Stimulated activated memory B cell treated with anti-CD40 and anti-IgM and Interleukin-4, amounts not matched to agents 10 μg/mL and 1 μg/mL and 100 μg/mL, for 72 hours (primary cell): ENCODE data around the gene PPFIBP2.

Experiments used
- ATAC-seq: fragments of 150-1000 bp; cut with Tn5 transposase; 2 replicates; pipeline ENCODE4 v1.10.0; 2021
- H3K27ac Mint-ChIP-seq: one replicate; pipeline ENCODE4 v1.8.0; 2022; ENCODE audit warnings: mild to moderate bottlenecking, mixed read lengths
- H3K27me3 Mint-ChIP-seq: one replicate; pipeline ENCODE4 v1.8.0; 2022; ENCODE audit warnings: mixed read lengths
- H3K36me3 Mint-ChIP-seq: one replicate; pipeline ENCODE4 v1.8.0; 2022; ENCODE audit warnings: mixed read lengths
- H3K4me1 Mint-ChIP-seq: one replicate; pipeline ENCODE4 v1.8.0; 2022; ENCODE audit warnings: mixed read lengths
- H3K4me3 Mint-ChIP-seq: one replicate; pipeline ENCODE4 v1.8.0; 2022; ENCODE audit warnings: mild to moderate bottlenecking, moderate library complexity, mixed read lengths
- H3K9me3 Mint-ChIP-seq: one replicate; pipeline ENCODE4 v1.8.0; 2022; ENCODE audit warnings: mixed read lengths

PPFIBP2 gene

GRCh38 chr11:7490535-7490934, 23.3 kb upstream of the PPFIBP2 start:
- Mint-ChIP-seq H3K27me3 (no peaks in the 10 kb centered on the region), H3K4me1 (peaks cover 21% of the 10 kb centered on the region), H3K27ac (no peak overlapping the region), H3K36me3 (peaks cover 13% of the 10 kb centered on the region), H3K9me3 (no peaks in the 10 kb centered on the region), H3K4me3 (no peak overlapping the region)
- no peak for ATAC-seq

- no peak overlapping the region for H3K4me3 Mint-ChIP-seq
- no peak overlapping the region for H3K27ac Mint-ChIP-seq
- ATAC-seq: no peak
- H3K4me1 Mint-ChIP-seq: peaks cover 37% of the 10 kb centered on the region
- no peaks in the 10 kb centered on the region for H3K9me3 Mint-ChIP-seq
- H3K36me3 Mint-ChIP-seq: peaks cover 11% of the 10 kb centered on the region
- H3K27me3 Mint-ChIP-seq: no peaks in the 10 kb centered on the region
These were observed 21.5 kb upstream of the PPFIBP2 start for GRCh38 chr11:7492253-7492652.

- H3K4me1 Mint-ChIP-seq: peaks cover 51% of the 10 kb centered on the region
- H3K4me3 Mint-ChIP-seq: no peak overlapping the region
- peaks cover 11% of the 10 kb centered on the region for H3K36me3 Mint-ChIP-seq
- H3K27ac Mint-ChIP-seq: peak overlapping the region; percentile 92
- no peaks in the 10 kb centered on the region for H3K9me3 Mint-ChIP-seq
- no peaks in the 10 kb centered on the region for H3K27me3 Mint-ChIP-seq
- no peak for ATAC-seq
These were observed 20.1 kb upstream of the PPFIBP2 start for GRCh38 chr11:7493670-7494069.

GRCh38 chr11:7494086-7494745, 19.6 kb upstream of the PPFIBP2 start:
- Mint-ChIP-seq H3K27me3 (no peaks in the 10 kb centered on the region), H3K9me3 (no peaks in the 10 kb centered on the region), H3K4me1 (peaks cover 56% of the 10 kb centered on the region), H3K27ac (peak overlapping the region; percentile 92), H3K36me3 (peaks cover 8% of the 10 kb centered on the region), H3K4me3 (no peak overlapping the region)
- ATAC-seq: no peak

GRCh38 chr11:7495882-7496551, 17.8 kb upstream of the PPFIBP2 start:
- peaks cover 4% of the 10 kb centered on the region for H3K36me3 Mint-ChIP-seq
- peak overlapping the region; percentile 14 for H3K4me3 Mint-ChIP-seq
- peaks cover 62% of the 10 kb centered on the region for H3K4me1 Mint-ChIP-seq
- H3K9me3 Mint-ChIP-seq: no peaks in the 10 kb centered on the region
- no peaks in the 10 kb centered on the region for H3K27me3 Mint-ChIP-seq
- peak; percentile 94 for ATAC-seq
- peak overlapping the region; percentile 92 for H3K27ac Mint-ChIP-seq

- Mint-ChIP-seq H3K36me3 (peaks cover 4% of the 10 kb centered on the region), H3K4me3 (no peak overlapping the region), H3K27ac (peak overlapping the region; percentile 92), H3K4me1 (peaks cover 62% of the 10 kb centered on the region), H3K27me3 (no peaks in the 10 kb centered on the region), H3K9me3 (no peaks in the 10 kb centered on the region)
- ATAC-seq: no peak
These were observed 15.6 kb upstream of the PPFIBP2 start for GRCh38 chr11:7498193-7498592.

GRCh38 chr11:7499081-7499480, 14.7 kb upstream of the PPFIBP2 start:
- H3K27ac Mint-ChIP-seq: peak overlapping the region; percentile 92
- peaks cover 56% of the 10 kb centered on the region for H3K4me1 Mint-ChIP-seq
- H3K4me3 Mint-ChIP-seq: no peak overlapping the region
- H3K9me3 Mint-ChIP-seq: no peaks in the 10 kb centered on the region
- peaks cover 4% of the 10 kb centered on the region for H3K36me3 Mint-ChIP-seq
- no peaks in the 10 kb centered on the region for H3K27me3 Mint-ChIP-seq
- ATAC-seq: no peak

GRCh38 chr11:7500251-7500650, 13.5 kb upstream of the PPFIBP2 start:
- H3K27me3 Mint-ChIP-seq: no peaks in the 10 kb centered on the region
- ATAC-seq: no peak
- H3K36me3 Mint-ChIP-seq: peaks cover 4% of the 10 kb centered on the region
- peaks cover 45% of the 10 kb centered on the region for H3K4me1 Mint-ChIP-seq
- peak overlapping the region; percentile 92 for H3K27ac Mint-ChIP-seq
- H3K4me3 Mint-ChIP-seq: no peak overlapping the region
- H3K9me3 Mint-ChIP-seq: no peaks in the 10 kb centered on the region

- Mint-ChIP-seq H3K36me3 (peaks cover 8% of the 10 kb centered on the region), H3K4me1 (peaks cover 45% of the 10 kb centered on the region), H3K27me3 (no peaks in the 10 kb centered on the region), H3K4me3 (no peak overlapping the region), H3K27ac (no peak overlapping the region), H3K9me3 (no peaks in the 10 kb centered on the region)
- ATAC-seq: no peak
These were observed 12.5 kb upstream of the PPFIBP2 start for GRCh38 chr11:7501251-7501650.

GRCh38 chr11:7501894-7502293, 11.9 kb upstream of the PPFIBP2 start:
- Mint-ChIP-seq H3K9me3 (no peaks in the 10 kb centered on the region), H3K36me3 (peaks cover 10% of the 10 kb centered on the region), H3K27ac (no peak overlapping the region), H3K27me3 (no peaks in the 10 kb centered on the region), H3K4me3 (no peak overlapping the region), H3K4me1 (peaks cover 46% of the 10 kb centered on the region)
- no peak for ATAC-seq

- peak overlapping the region; percentile 69 for H3K27ac Mint-ChIP-seq
- no peak overlapping the region for H3K4me3 Mint-ChIP-seq
- peaks cover 11% of the 10 kb centered on the region for H3K36me3 Mint-ChIP-seq
- peak; percentile 61 for ATAC-seq
- H3K27me3 Mint-ChIP-seq: no peaks in the 10 kb centered on the region
- H3K9me3 Mint-ChIP-seq: no peaks in the 10 kb centered on the region
- peaks cover 35% of the 10 kb centered on the region for H3K4me1 Mint-ChIP-seq
These were observed 7.6 kb upstream of the PPFIBP2 start for GRCh38 chr11:7506243-7506642.

GRCh38 chr11:7508087-7508486, 5.7 kb upstream of the PPFIBP2 start:
- no peak overlapping the region for H3K4me3 Mint-ChIP-seq
- H3K36me3 Mint-ChIP-seq: peaks cover 11% of the 10 kb centered on the region
- H3K9me3 Mint-ChIP-seq: no peaks in the 10 kb centered on the region
- no peak overlapping the region for H3K27ac Mint-ChIP-seq
- ATAC-seq: no peak
- peaks cover 52% of the 10 kb centered on the region for H3K4me1 Mint-ChIP-seq
- H3K27me3 Mint-ChIP-seq: no peaks in the 10 kb centered on the region

GRCh38 chr11:7509966-7510365, 3.8 kb upstream of the PPFIBP2 start:
- peaks cover 11% of the 10 kb centered on the region for H3K36me3 Mint-ChIP-seq
- H3K27ac Mint-ChIP-seq: no peak overlapping the region
- no peak overlapping the region for H3K4me3 Mint-ChIP-seq
- no peak for ATAC-seq
- H3K9me3 Mint-ChIP-seq: no peaks in the 10 kb centered on the region
- no peaks in the 10 kb centered on the region for H3K27me3 Mint-ChIP-seq
- peaks cover 57% of the 10 kb centered on the region for H3K4me1 Mint-ChIP-seq

- peaks cover 60% of the 10 kb centered on the region for H3K4me1 Mint-ChIP-seq
- no peak for ATAC-seq
- H3K27me3 Mint-ChIP-seq: no peaks in the 10 kb centered on the region
- no peaks in the 10 kb centered on the region for H3K9me3 Mint-ChIP-seq
- H3K4me3 Mint-ChIP-seq: no peak overlapping the region
- H3K27ac Mint-ChIP-seq: no peak overlapping the region
- H3K36me3 Mint-ChIP-seq: peaks cover 10% of the 10 kb centered on the region
These were observed 2.4 kb upstream of the PPFIBP2 start for GRCh38 chr11:7511401-7511800.

GRCh38 chr11:7512525-7513233, 1.1 kb upstream of the PPFIBP2 start:
- Mint-ChIP-seq H3K9me3 (peaks cover 4% of the 10 kb centered on the region), H3K4me3 (peak overlapping the region; percentile 89), H3K4me1 (peaks cover 65% of the 10 kb centered on the region)

More at GRCh38 chr11:7512525-7513233, 1.1 kb upstream of the PPFIBP2 start:
- H3K27ac Mint-ChIP-seq: no peak overlapping the region
- ATAC-seq: peak; percentile 87
- peaks cover 15% of the 10 kb centered on the region for H3K36me3 Mint-ChIP-seq
- no peaks in the 10 kb centered on the region for H3K27me3 Mint-ChIP-seq
